GM18517 (cell line): ENCODE data around the gene LRRN2.
"Not testable (repeated sequence)": the region's sequence is repeated elsewhere in the genome, so short reads cannot be mapped to it uniquely, and the experiment has no call there.

Experiments used
- ATAC-seq: cut with Tn5 transposase; IDR thresholded peaks from one replicate; pipeline ENCODE4 v1.9.1; 2021; ENCODE audit warnings: mild to moderate bottlenecking, moderate library complexity; ENCODE audit not compliant: unreplicated experiment

The LRRN2 gene

GRCh38 chr1:204634260-204634910 lies 51.2 kb downstream of the LRRN2 start:
- ATAC-seq: no peak

GRCh38 chr1:204633665-204634064 lies 51.9 kb downstream of the LRRN2 start:
- ATAC-seq: no peak

GRCh38 chr1:204630132-204630905 lies 55.2 kb downstream of the LRRN2 start:
- no peak for ATAC-seq

- ATAC-seq: not testable (repeated sequence)
These were observed 56.1 kb downstream of the LRRN2 start for GRCh38 chr1:204629459-204629858.

GRCh38 chr1:204628868-204629267 lies 56.7 kb downstream of the LRRN2 start:
- ATAC-seq: no peak

- no peak for ATAC-seq
These were observed 58.1 kb downstream of the LRRN2 start for GRCh38 chr1:204627436-204627835.

- ATAC-seq: no peak
These were observed 59.2 kb downstream of the LRRN2 start for GRCh38 chr1:204626381-204626780.

- ATAC-seq: no peak
These were observed 60.8 kb downstream of the LRRN2 start for GRCh38 chr1:204624631-204625216.

GRCh38 chr1:204623894-204624361 lies 61.6 kb downstream of the LRRN2 start:
- no peak for ATAC-seq

GRCh38 chr1:204623365-204623893 lies 62.1 kb downstream of the LRRN2 start:
- no peak for ATAC-seq

GRCh38 chr1:204621996-204622395 lies 63.5 kb downstream of the LRRN2 start:
- ATAC-seq: no peak

GRCh38 chr1:204621396-204621795 lies 64.1 kb downstream of the LRRN2 start:
- no peak for ATAC-seq

GRCh38 chr1:204619721-204620120 lies 65.8 kb downstream of the LRRN2 start:
- ATAC-seq: no peak

- no peak for ATAC-seq
These were observed 67.3 kb downstream of the LRRN2 start for GRCh38 chr1:204618148-204618760.

- no peak for ATAC-seq
These were observed 68.0 kb downstream of the LRRN2 start for GRCh38 chr1:204617256-204618147.

GRCh38 chr1:204616641-204617040 lies 68.9 kb downstream of the LRRN2 start:
- no peak for ATAC-seq

- no peak for ATAC-seq
These were observed 69.7 kb downstream of the LRRN2 start for GRCh38 chr1:204615881-204616280.

GRCh38 chr1:204613636-204614035 lies 71.9 kb downstream of the LRRN2 start:
- no peak for ATAC-seq

GRCh38 chr1:204612326-204612725 lies 73.2 kb downstream of the LRRN2 start:
- ATAC-seq: no peak

- no peak for ATAC-seq
These were observed 74.5 kb downstream of the LRRN2 start for GRCh38 chr1:204611036-204611435.
